ENCODE measurements around the gene GAK.

DNA sequence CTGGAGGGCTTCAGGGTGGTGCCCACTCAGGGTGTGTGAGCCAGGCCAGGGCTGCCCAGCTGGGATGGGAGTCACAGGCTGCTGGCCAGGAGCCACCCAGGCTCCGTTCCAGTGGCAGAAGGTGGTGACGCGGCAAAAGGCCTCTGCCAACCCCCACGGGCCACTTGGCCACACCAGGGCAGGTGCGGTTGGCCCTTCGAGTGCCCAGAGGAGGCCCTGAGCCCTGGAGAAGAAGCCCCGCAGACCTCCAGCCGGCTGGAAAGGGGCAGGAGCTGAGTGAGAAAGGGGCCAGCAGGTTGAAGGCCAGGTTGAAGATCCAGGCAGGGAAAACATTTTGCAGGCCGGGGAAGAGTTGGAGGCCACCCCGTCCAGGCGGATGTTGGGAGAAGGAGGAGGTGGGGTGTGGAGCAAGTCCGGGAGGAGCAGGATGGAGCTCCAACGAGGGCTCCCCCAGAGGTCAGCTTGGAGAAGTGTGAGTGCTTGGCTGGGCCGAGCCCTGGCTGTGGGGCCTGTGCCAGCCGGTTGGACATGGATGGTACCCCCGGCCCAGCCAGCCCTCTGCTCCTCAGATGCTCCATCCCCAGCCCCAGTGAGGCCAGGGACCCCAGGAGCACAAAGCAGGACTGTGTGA, 103.4 kb downstream of the GAK start:
- TF ChIP-seq, protein P1, sequence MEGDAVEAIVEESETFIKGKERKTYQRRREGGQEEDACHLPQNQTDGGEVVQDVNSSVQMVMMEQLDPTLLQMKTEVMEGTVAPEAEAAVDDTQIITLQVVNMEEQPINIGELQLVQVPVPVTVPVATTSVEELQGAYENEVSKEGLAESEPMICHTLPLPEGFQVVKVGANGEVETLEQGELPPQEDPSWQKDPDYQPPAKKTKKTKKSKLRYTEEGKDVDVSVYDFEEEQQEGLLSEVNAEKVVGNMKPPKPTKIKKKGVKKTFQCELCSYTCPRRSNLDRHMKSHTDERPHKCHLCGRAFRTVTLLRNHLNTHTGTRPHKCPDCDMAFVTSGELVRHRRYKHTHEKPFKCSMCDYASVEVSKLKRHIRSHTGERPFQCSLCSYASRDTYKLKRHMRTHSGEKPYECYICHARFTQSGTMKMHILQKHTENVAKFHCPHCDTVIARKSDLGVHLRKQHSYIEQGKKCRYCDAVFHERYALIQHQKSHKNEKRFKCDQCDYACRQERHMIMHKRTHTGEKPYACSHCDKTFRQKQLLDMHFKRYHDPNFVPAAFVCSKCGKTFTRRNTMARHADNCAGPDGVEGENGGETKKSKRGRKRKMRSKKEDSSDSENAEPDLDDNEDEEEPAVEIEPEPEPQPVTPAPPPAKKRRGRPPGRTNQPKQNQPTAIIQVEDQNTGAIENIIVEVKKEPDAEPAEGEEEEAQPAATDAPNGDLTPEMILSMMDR (IDR thresholded peaks at IDR 0.05): no peak
- TF ChIP-seq POLR2A (IDR thresholded peaks at IDR 0.05) (no peak), EP300 (IDR thresholded peaks at IDR 0.05) (no peak), POLR2AphosphoS5 (IDR thresholded peaks at IDR 0.05) (no peak)
